PFSK-1 (cell line): ENCODE measurements around the gene ARGLU1.

Experiments used
- FOXP2 ChIP-seq: optimal IDR thresholded peaks from 2 replicates; pipeline ENCODE3; 2011; ENCODE audit warnings: borderline replicate concordance, control low read depth, inconsistent platforms; ENCODE audit not compliant: insufficient read depth; ENCODE audit errors: extremely low read length, extremely low read depth
- POLR2AphosphoS5 ChIP-seq: IDR thresholded peaks from 2 replicates; pipeline ENCODE4 v1.6.1; 2012; ENCODE audit warnings: low read depth, mild to moderate bottlenecking, control low read depth, low read length, moderate library complexity
- SIN3A ChIP-seq: IDR thresholded peaks from 2 replicates; pipeline ENCODE4 v1.6.1; 2012; ENCODE audit warnings: mild to moderate bottlenecking, low read length, moderate library complexity, borderline replicate concordance; ENCODE audit not compliant: insufficient read depth
- TAF1 ChIP-seq: IDR thresholded peaks from 2 replicates; pipeline ENCODE4 v1.6.1; 2012; ENCODE audit warnings: low read length, control low read depth, borderline replicate concordance; ENCODE audit not compliant: insufficient read depth
- TF ChIP-seq, protein P1 (sequence below), 2 experiments: IDR thresholded peaks; 2 replicates each; pipeline versions ENCODE4 v1.6.1 to v1.8.0; 2011 to 2012; ENCODE audit warnings: low read depth in 2 of 2, low read length in 2 of 2, control low read depth in 1 of 2, inconsistent platforms in 1 of 2, mild to moderate bottlenecking in 1 of 2, moderate library complexity in 1 of 2; ENCODE audit not compliant: insufficient read depth in 1 of 2

The ARGLU1 gene

DNA sequence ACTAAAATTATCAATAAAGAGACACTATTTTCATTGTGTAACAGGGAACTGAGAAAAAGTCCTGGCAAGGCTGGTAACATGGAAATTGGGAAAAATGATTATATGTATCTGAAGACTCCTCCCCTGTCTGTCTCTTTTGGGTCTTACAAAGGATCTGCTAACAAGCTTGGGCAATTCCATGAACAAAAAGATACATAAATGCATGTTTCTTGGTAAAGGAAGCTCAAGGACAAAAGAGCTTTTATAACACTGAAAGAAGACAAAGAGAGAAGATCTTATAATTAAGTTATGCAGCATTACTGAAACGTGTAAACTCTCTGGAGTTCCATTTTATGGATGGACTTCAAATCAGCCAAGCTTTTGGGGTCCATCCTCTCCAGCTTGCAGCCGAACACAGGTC is 61.7 kb downstream of the ARGLU1 start:
- no peak for TF ChIP-seq POLR2AphosphoS5
- TF ChIP-seq, protein P1, sequence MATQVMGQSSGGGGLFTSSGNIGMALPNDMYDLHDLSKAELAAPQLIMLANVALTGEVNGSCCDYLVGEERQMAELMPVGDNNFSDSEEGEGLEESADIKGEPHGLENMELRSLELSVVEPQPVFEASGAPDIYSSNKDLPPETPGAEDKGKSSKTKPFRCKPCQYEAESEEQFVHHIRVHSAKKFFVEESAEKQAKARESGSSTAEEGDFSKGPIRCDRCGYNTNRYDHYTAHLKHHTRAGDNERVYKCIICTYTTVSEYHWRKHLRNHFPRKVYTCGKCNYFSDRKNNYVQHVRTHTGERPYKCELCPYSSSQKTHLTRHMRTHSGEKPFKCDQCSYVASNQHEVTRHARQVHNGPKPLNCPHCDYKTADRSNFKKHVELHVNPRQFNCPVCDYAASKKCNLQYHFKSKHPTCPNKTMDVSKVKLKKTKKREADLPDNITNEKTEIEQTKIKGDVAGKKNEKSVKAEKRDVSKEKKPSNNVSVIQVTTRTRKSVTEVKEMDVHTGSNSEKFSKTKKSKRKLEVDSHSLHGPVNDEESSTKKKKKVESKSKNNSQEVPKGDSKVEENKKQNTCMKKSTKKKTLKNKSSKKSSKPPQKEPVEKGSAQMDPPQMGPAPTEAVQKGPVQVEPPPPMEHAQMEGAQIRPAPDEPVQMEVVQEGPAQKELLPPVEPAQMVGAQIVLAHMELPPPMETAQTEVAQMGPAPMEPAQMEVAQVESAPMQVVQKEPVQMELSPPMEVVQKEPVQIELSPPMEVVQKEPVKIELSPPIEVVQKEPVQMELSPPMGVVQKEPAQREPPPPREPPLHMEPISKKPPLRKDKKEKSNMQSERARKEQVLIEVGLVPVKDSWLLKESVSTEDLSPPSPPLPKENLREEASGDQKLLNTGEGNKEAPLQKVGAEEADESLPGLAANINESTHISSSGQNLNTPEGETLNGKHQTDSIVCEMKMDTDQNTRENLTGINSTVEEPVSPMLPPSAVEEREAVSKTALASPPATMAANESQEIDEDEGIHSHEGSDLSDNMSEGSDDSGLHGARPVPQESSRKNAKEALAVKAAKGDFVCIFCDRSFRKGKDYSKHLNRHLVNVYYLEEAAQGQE (IDR thresholded peaks at IDR 0.05; ENCODE audit: insufficient read depth in 1 of 2, low read depth in 2 of 2, low read length in 2 of 2): no peak
- no peak for TF ChIP-seq FOXP2
- no peak for TF ChIP-seq SIN3A
- no peak for TF ChIP-seq TAF1

DNA sequence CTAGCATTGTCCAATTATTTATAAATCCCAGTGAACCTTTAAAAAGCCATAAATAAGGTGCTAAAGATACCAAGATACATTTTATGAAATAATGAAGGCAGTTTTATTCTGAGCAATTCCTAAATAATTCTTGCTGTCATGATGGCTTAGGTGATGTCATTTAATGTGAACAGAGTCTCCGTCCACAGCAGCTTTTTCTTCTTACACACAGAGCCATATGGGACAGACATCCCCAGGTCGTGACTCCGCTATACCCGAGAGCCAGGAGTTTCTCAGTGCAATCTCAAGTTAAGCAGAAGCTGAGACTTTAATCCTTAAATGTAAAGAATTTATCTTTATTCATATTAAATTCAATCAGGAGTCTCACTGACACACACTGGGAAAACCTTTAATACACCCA is 62.2 kb downstream of the ARGLU1 start:
- TF ChIP-seq POLR2AphosphoS5 (no peak), SIN3A (no peak), FOXP2 (no peak), TAF1 (no peak)
- TF ChIP-seq, protein P1 (IDR thresholded peaks at IDR 0.05; ENCODE audit: insufficient read depth in 1 of 2, low read depth in 2 of 2, low read length in 2 of 2): no peak

DNA sequence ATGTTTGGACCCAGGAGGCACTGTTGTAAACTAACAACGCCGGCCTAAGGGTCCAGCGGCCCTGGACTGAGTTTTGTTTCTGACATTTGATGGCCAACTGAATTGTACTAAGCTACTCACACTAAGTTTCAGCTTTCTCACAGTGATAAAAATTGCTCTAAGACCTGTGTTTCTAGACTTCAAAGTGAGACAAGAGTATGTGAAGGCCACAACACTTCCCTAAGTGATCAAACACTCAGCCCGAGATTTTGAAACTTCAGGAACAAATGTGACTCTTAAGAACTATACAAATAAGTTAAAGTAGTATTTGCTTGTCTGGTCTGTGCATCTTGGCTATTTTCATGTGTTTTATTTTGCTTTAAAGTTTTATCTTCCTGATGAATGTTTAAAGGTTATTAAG is 62.6 kb downstream of the ARGLU1 start:
- no peak for TF ChIP-seq TAF1
- TF ChIP-seq, protein P1 (IDR thresholded peaks at IDR 0.05; ENCODE audit: insufficient read depth in 1 of 2, low read depth in 2 of 2, low read length in 2 of 2): no peak
- no peak for TF ChIP-seq SIN3A
- TF ChIP-seq POLR2AphosphoS5: no peak
- no peak for TF ChIP-seq FOXP2

DNA sequence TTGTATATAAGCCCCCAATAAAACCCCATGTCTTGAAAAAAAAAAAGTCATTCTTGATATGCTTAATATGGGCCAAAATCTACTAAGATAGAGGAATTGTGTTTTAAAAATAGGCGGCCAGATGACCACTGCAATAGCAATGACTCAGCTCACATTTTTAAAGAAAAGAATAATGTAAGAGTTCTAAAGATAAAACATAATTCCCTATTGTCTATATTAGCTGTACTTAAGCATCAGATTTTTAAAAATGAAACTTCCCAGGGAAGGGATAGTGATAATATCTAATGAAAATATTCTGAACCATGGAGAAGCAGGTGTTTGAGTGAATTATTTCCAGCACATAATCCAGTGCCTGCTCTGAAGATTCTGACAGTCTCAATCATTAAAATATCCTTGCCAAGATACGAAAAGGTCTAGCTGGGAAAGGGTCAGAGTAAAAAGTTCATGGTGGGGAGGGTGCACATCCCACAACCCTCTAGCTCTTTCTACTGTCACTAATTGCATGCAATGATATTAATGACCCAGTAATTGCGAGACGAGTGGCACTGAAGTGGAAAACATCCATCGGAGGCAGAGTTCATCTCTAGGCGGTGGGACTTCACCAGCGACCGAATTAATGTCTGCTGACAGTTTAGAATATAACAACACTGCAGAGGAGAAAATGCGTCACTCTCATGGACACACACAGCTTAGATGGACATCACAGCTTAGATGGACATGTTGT is 64.0 kb downstream of the ARGLU1 start:
- TF ChIP-seq POLR2AphosphoS5 (no peak), FOXP2 (no peak), TAF1 (no peak), SIN3A (no peak)
- TF ChIP-seq, protein P1 (IDR thresholded peaks at IDR 0.05; ENCODE audit: insufficient read depth in 1 of 2, low read depth in 2 of 2, low read length in 2 of 2): no peak
